GM18526 (cell line): Measurements from ENCODE around the gene PTN.

Source experiments
- POLR2A ChIP-seq: IDR thresholded peaks from 3 replicates; pipeline ENCODE4 v1.6.1; 2011; ENCODE audit not compliant: insufficient read length; ENCODE audit errors: extremely low read depth

PTN gene

DNA sequence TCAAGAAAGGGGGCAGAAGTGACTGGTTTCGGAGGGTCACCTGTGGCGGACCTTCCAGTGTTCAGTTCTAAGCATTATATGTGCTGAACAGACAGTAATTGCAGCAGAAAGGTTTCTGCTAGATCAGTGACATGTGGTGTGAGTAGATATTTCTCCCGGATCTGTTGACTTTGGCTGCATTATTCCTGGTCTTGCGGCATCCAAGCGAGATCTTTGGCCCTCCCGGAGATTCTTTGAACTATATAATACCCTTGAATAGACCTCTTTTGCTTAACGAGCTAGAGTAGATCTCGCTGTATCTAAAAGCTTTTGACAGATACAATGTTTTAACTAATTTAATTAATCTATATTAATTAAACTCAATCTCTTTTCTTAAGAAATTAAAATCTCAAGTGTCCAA, 99.8 kb downstream of the PTN start:
- TF ChIP-seq POLR2A, result no peak

DNA sequence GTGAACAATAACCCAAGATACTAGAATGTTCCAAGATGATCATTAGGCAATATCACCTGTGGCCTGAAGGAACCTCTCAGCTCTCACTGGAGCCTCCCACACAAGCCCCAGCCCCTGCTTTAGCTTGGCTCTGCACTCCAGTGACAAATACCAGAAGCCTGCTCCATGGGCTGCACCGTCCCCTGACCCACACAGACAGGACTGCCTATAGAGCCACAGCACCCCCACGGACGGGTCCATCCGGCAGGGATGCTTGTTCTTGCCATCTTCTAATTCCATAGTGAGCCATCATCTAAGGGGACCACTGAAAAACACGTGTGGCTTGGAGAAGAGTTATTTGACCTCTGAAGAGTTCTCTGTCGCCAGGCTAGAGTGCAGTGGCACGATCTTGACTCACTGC, 100.9 kb downstream of the PTN start:
- TF ChIP-seq POLR2A, result no peak

DNA sequence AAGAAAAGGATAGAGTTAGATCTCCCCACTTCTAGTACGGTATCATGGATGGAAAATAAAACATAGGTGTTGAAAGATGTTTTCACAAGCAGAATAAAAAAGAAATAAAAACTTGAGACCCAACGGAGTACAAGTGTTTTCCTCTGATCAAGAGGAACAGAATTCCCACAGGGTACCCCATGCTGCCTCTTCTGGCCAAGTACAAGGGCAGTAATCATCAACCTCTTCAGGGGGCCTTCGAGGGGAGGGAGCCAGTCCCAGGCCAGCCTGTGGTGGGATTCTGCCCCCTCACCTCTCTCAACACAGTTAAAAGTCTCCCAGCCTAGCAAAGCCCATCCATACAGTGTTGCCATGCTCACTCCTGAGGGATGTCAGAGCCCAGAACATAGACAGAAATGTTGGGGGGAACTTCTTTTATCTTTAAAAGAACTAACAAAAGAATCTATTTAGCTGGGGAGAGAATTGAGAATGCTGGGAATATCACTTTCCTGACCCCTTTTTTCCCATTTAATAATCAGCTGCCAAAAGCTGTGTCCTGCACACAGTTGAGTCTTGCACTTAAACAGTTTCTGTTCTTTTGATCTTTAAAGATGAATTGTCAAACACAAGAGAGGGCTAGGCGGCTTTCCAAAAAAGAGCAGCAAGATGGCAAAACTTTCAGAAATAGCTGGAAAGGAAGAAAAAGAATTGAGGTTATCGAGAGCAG, 101.7 kb downstream of the PTN start:
- no peak for TF ChIP-seq POLR2A

DNA sequence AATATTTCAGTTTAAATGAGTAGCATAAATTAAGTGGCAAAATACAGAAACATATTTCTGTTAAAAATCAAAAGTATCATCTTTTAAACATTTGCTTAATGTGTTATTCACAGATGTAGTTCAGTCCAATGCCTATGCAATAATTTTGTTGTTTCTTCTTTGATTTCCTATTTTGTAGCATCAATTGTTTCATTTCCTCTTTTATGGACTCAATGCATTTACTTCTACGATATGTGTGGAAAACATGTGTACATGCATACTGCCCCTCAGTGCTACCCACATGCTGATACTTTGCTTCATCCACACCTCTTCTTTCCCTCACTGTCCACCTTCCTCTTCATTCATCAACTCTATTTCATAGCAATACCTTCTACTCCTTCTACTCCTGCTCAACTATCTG, 108.1 kb downstream of the PTN start:
- TF ChIP-seq POLR2A, result no peak

DNA sequence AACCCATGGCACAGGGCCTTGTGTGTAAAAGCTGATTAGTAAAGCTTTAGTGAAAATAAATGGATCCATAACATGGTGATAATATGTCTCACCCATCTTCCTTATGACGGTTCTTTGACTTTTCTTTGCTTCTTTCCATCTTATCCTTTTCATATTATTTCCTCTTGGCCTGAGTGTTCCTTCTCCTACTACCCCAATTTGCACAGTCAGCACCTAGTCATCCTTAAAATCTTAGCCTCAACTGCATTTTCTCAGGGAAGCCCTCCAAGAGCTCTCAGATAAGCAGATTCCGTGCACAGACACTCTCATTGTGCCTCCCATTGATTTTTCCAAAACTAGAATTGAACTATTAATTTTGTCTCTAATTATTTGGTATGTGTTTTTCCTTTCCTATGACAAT, 112.4 kb downstream of the PTN start:
- no peak for TF ChIP-seq POLR2A

DNA sequence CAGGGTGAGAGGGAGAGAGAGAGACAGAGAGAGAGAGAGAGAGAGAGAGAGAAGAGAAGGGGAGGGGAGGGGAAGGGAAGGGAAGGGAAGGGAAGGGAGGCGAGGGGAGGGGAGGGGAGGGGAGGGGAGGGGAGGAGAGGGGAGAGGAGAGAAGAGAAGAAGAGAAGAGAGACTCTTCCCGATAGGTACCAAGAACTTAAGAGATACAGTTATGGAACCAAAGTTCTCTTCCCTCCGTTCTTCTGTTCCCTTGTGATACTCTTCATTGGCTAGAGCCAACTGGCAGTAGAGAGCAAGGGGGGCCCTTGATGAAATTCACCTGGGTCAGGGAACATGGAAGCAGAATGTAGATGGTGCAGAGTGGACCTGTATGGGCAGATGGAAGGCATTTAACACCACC, 122.1 kb downstream of the PTN start:
- TF ChIP-seq POLR2A, result no peak

DNA sequence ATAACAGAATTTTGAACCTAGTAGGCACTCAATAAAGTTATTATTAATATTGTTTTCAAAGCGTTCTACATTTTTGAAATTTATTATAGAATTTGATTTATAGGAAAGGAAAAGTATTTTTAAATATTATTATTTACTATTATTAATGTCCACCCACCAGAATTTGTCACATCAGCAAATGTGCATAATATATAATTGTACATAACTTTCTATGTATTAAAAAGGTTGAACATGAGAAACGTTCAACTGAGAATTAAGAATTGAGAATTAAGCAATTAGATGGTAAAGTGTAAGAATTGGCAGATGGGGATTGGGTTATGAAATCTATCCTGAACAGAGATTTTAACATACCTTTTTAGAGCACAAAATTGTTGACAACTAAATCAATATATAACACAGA, 129.8 kb downstream of the PTN start:
- no peak for TF ChIP-seq POLR2A

DNA sequence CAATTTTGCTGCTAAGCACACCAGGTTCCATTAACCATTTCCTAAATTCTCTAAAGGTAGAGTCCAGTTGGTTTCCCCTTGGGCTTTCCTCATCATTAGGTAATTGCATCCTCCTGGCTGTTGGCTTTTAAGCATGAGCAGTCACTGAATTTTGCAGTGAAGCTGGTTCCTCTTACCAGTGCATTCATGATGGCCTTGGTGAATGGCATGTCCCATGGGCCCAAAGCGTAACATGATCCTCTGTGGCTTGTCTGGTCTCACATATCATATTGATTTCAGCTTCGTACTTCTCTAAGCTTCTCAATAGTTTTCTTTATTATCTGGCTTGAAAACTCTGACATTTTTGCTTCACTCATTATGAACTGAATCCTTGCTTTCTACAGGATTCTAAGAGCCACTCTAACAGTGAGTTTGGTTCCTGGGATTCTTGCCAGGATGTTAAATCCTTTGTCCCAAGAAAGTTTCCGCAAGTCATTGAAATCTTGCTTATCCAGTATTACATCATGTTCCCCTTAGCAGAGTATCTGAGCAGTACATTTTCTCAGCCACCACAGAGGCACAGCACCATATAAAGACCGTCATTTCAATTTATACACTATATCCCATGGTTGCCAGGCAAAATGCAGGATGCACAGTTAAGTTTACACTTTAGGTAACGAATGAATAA, 134.2 kb downstream of the PTN start:
- TF ChIP-seq POLR2A, result no peak

DNA sequence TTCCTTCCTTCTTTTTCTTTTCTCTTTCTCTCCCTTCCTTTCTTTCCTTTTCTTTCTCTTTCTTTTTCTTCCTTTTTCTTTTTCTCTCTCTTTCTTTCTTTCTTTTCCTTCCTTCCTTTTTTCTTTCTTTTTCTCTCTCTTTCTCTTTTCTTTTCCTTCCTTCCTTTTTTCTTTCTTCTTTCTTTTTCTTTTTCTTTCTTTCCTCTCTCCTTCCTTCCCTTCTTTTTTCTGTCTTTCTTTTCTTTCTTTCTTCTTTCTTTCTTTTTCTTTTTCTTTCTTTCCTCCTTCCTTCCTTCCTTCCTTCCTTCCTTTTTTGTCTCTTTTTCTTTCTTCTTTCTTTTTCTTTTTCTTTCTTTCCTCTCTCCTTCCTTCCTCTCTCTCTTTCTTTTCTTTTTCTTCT, 136.8 kb downstream of the PTN start:
- TF ChIP-seq POLR2A, result no peak

DNA sequence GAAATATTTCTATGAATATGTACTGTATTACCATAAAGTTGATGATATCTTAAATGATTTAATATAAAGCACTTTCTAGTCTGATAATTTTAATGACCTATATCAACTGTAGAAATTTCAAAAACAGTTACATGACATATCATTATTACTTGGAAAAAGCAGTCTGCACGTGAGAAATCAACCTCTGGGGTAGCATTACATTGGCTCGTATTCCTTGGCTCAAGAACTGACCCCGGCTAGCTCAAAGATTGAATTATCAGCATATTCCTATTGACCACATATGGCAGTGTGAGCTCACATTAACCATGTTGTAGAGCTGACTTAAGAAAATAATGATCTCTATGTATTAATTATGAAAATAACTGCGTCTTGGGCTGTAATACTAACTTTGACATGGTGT, 139.3 kb downstream of the PTN start:
- no peak for TF ChIP-seq POLR2A

DNA sequence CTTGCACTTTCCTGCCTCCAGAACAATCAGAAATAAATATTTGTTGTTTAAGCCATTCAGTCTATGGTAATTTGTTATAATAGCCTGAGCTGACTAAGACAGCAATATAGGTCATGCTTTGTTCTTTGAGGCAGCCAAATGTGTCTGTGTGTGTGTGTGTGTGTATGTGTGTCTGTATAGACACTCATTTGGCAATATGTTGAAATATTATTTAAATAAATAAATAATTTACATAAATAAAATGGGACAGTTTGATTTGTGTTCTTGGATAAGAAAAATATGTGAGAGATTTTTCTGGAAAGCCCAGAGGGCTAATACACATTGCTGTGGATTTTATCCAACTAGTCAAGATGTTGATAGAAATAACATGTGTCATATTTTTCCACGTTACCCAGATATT, 140.2 kb downstream of the PTN start:
- TF ChIP-seq POLR2A, result no peak

DNA sequence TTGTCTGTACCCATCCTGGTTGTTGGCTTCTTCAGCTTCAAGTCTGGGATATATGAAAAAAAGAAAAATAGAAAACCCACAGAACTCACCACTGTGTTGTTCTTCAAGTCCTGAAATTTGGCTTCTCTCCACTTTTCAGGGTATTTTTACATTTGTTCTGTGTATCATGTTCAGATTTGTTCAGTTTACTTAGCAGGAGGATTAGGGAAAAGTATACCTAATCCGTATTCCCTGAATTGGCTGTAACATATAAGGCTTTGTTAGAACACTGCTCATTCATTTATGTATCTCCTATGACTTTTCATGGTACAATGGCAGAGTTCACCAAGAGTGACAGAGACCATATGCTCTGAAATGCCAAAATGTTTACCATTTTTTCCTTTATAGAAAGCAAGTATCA, 146.9 kb downstream of the PTN start:
- no peak for TF ChIP-seq POLR2A

DNA sequence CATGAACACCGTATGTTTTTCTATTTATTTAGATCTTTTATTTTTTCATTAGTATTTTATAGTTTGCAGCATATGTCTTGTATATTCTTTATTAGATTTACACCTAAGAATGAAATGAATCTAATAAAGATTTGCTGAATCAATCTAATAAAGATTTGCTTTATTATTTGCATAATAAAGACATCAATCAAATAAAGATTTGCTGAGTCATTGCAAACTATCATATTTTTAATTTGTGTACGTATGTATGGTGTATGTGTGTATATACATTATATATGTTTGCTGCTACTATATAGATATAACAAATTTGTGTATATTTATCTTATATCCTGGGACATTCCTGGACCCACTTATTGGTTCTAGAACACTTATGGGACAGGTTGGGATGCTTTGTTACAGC, 147.5 kb downstream of the PTN start:
- TF ChIP-seq POLR2A, result no peak
